Lower leg skin (tissue), 4 donors: ENCODE measurements around the gene CNGA3. TPM values are rescaled to one million over a fixed set of nuclear protein-coding genes. Genes with fewer than 3 reads are reported as not detected.
A peak's percentile ranks its signal among the peaks of the same experiment; 100 is the strongest.

Experiments used
- DNase-seq, 2 donors: peaks; one replicate each; pipeline ENCODE4 v3.0.0-alpha.2; 2019; ENCODE audit warnings: low spot score in 2 of 2
- H3K4me3 ChIP-seq: fragments of 200-600 bp; sonication (generic); 2 replicates; pipeline ENCODE4 v1.5.1; 2017; ENCODE audit warnings: mild to moderate bottlenecking, low read depth; ENCODE audit not compliant: poor library complexity, severe bottlenecking
- CTCF ChIP-seq, 3 donors: fragments of 450-650 bp; IDR thresholded peaks; one replicate each; pipeline ENCODE4 v1.5.1; 2016; ENCODE audit warnings: antibody characterized with exemption in 3 of 3, mild to moderate bottlenecking in 3 of 3, moderate library complexity in 2 of 3
- POLR2A ChIP-seq, 2 donors: fragments of 450-650 bp; IDR thresholded peaks; one replicate each; pipeline ENCODE4 v1.6.1; 2016 to 2017; ENCODE audit warnings: antibody characterized with exemption in 2 of 2, mild to moderate bottlenecking in 1 of 2, moderate library complexity in 1 of 2
- WGBS, 2 donors: methylation state at CpG; one replicate each; pipeline ENCODE4 v1.1.5; 2018; 5-methylcytosine and 5-hydroxymethylcytosine counted together
- intact Hi-C: fragments of 100-400 bp; cut with DNase I; formaldehyde crosslinking; loops from one replicate; pipeline ENCODE4 v1.15.0; 2023; ENCODE audit warnings: low total_unique reads
- total RNA-seq, 4 donors: library from RNA; depleted of rRNA; stranded (reverse); fragments of >200 nt; gene quantifications; one replicate each; pipeline ENCODE4 v1.1.0, GENCODE V29; 2016

The CNGA3 gene
- total RNA-seq, 4 donors from 2014 or later, result not detected

- intact Hi-C loops, result loop anchor here (10.0 kb wide), 2 partner anchors 575 to 675 kb away; no protein-coding TSS in a partner anchor
- H3K4me3 ChIP-seq, result no peak overlapping the region
- peak in 1 of 2 donors; percentile 70 for DNase-seq
- 57 to 63% methylated on average over 14 of the region's 14 CpGs for WGBS, 2 donors
- no peak for TF ChIP-seq POLR2A (IDR thresholded peaks at IDR 0.05)
- no peak for TF ChIP-seq CTCF (IDR thresholded peaks at IDR 0.05)
Observed at GRCh38 chr2:98379311-98380202, 33.3 kb downstream of the CNGA3 start.

- H3K4me3 ChIP-seq, result no peak overlapping the region
- peak in 1 of 2 donors; percentile 40 for DNase-seq
- intact Hi-C loops, result loop anchor here (10.0 kb wide), 2 partner anchors 575 to 675 kb away; no protein-coding TSS in a partner anchor
- WGBS, 2 donors, result 74 to 83% methylated on average over 4 to 7 of the region's 7 CpGs
- TF ChIP-seq POLR2A (IDR thresholded peaks at IDR 0.05), result no peak
- no peak for TF ChIP-seq CTCF (IDR thresholded peaks at IDR 0.05)
Observed at GRCh38 chr2:98380203-98380535, 33.9 kb downstream of the CNGA3 start.

- peak in 1 of 2 donors; percentile 71 for DNase-seq
- WGBS, 2 donors, result 80 to 82% methylated on average over 8 of the region's 8 CpGs
- H3K4me3 ChIP-seq, result no peak overlapping the region
- intact Hi-C loops, result loop anchor here (10.0 kb wide), 2 partner anchors 577 to 677 kb away; no protein-coding TSS in a partner anchor
- no peak for TF ChIP-seq POLR2A (IDR thresholded peaks at IDR 0.05)
Observed at GRCh38 chr2:98381494-98381893, 35.2 kb downstream of the CNGA3 start.

- no peak for TF ChIP-seq POLR2A (IDR thresholded peaks at IDR 0.05)
- intact Hi-C loops, result loop anchor here (10.0 kb wide), 2 partner anchors 577 to 677 kb away; no protein-coding TSS in a partner anchor
- H3K4me3 ChIP-seq, result no peak overlapping the region
- peak in 1 of 2 donors; percentile 66 for DNase-seq
- 91% methylated on average over 11 of the region's 11 CpGs for WGBS, 2 donors
Observed at GRCh38 chr2:98382086-98382485, 35.8 kb downstream of the CNGA3 start.

GRCh38 chr2:98382739-98383138 lies 36.5 kb downstream of the CNGA3 start:
- H3K4me3 ChIP-seq, result no peak overlapping the region
- intact Hi-C loops, result loop anchor here (10.0 kb wide), 2 partner anchors 578 to 678 kb away; no protein-coding TSS in a partner anchor
- peak in 1 of 2 donors; percentile 54 for DNase-seq
- 78 to 82% methylated on average over 7 of the region's 7 CpGs for WGBS, 2 donors
- TF ChIP-seq CTCF (IDR thresholded peaks at IDR 0.05) (no peak), POLR2A (IDR thresholded peaks at IDR 0.05) (no peak)

GRCh38 chr2:98383166-98383565 lies 36.9 kb downstream of the CNGA3 start:
- intact Hi-C loops, result loop anchor here (10.0 kb wide), 2 partner anchors 578 to 678 kb away; no protein-coding TSS in a partner anchor
- no peak overlapping the region for H3K4me3 ChIP-seq
- 34 to 43% methylated on average over 6 of the region's 6 CpGs for WGBS, 2 donors
- DNase-seq, result peak in 1 of 2 donors; percentile 80
- TF ChIP-seq POLR2A (IDR thresholded peaks at IDR 0.05) (no peak), CTCF (IDR thresholded peaks at IDR 0.05) (no peak)
